HG03135 (cell line): ENCODE results near the gene PZP.

ENCODE experiments used
- ATAC-seq: cut with Tn5 transposase; IDR thresholded peaks from one replicate; pipeline ENCODE4 v1.9.1; 2021; ENCODE audit warnings: mild to moderate bottlenecking, moderate library complexity; ENCODE audit not compliant: unreplicated experiment

Gene PZP

DNA sequence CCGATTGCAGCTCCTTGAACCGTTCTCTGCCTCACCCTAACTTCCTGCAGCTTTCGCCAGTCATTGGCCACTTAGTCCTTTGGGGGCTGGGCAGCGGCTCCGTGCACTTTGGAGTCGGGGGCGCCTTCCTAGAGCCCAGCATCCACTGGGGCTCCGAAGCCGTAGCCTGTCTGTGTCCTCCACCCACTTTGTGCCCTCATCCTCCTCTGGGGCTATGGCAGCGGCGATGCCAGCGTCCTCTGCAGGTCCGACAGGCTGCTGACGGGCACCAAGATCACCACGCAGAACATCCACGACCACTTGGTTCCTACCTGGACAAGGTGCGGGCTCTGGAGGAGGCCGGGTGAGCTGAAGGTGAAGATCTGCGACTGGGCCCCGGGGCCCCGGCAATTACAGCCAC lies 80.7 kb downstream of the PZP start:
- ATAC-seq, result no peak

DNA sequence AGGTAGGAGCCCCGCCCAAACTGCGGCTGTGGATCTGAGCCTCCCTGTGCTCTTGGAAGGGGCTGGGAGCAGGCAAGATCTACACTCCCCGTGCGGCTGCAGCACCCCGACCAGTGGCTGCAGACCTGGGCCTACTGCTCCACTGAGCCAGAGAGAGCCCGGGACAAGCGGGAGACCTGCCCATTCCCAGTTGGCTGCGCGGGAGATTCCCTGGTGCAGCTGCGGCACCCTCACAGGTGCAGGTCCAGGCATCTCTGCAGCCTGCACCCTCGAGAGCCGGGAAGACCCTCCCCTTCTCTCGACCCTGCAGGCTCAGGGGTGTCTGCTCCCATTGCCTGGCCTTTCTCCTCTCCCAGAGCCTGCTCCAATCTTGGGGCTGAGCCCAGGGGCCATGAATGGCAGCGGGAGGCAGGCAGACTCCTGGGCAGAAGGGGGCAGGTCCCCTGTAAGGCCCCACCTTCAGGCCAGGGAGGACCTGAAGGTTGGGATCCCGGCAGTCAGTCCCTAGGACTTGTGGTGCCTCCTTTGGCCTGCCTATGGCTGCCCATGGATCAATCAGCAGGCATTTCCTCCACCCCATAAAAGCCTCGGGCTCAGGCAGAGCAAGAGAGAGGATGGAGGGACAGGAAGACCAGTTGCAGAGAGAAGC lies 83.7 kb downstream of the PZP start:
- ATAC-seq, result no peak

DNA sequence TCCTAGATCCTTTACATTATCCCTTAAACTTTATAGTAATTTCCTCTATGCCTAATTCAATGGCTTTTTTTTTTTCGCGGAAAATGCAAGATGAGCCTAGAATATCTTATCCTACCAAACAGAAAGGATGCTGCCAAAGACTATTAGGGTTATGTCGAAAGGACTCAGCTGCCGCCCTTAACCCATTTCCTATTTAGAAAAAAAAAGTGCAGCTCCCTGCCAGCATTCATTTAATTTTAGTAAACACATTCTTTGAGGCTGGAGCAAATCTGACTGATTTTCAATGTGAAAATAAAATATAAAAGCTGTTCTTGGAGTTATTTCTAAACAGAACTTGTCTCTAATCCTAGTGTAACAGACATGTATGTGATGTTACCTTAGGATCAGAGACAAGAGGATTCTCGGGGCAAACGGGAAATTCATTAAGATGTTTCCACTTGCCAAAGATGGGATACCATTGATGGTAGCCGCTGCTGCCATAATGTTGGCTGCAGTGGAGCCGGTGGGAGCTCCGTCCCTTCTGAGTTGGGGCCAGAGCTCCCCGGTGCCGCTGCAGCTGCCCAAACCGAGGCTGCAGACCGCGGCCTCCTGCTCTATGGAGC lies 84.3 kb downstream of the PZP start:
- ATAC-seq, result no peak

DNA sequence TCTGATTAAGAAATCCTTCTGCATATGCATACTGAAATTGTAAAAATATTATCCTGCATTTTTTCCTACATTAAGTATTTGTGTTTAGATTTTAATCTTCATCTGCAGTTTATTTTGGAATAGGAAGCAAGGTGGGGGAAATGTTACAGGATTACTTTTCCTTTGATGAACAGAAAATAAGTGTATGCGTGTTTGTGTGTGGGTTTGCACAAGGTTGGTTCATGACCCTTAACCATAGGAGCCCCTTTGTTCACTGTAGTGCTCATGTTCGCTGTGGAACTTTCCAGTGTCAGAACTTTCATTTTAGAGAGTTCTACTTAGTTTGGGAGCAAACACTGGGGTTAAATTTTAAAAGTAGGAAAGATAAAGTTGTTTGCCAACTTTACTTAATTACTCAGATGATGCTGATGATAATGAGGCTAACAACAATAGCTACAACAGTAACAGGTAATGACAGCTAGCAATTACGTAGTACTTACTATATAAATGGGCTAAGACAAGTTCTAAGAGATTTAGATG lies 86.0 kb downstream of the PZP start:
- ATAC-seq, result no peak

DNA sequence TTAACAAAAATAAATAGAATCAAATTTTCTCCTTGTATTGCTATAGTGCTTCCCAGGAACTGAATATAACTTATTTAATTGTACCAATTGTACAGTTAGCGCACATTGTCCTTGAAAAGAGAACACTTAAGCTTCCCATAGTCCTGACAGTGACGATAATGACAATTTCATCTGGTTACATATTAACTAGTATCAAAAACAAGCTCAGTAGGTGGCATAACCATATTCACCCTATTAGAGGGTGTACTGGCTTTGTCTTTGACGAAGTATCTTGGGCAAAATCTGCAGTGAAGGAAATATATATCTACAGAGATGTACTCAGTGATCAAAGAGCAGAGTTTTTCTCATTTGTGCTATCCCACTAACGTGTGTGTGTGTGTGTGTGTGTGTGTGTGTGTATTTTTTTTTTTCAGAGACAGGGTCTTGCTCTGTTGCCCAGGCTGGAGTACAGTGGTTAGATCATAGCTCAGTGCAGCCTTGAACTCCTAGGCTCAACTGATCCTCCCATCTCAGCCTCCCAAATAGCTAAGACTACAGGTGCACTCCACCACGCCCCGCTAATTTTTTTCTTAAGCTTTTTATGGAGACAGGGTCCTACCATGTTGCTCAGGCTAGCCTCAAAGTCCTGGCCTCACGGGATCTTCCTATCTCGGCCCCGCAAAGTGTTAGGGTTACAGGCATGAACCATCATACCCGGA lies 87.6 kb downstream of the PZP start:
- ATAC-seq, result no peak

DNA sequence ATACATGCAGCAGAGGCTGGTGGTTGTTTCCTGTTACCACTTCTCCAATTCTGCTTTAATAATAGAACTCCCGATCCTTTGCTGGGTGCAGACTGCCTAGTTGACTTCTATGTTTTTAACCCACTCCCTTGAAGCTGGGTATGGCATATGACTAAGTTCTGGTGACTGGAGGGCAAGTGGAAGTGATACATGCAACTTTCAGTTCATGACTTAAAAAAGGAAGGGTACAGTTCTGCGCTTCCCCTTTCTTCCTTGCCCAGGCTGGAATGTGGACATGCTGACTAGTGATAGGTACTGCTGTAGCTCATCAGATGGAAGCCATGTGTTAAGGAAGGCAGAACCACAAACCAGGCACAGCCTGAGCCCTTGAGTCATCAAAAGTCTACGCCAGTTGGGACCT lies 90.0 kb downstream of the PZP start:
- no peak for ATAC-seq

DNA sequence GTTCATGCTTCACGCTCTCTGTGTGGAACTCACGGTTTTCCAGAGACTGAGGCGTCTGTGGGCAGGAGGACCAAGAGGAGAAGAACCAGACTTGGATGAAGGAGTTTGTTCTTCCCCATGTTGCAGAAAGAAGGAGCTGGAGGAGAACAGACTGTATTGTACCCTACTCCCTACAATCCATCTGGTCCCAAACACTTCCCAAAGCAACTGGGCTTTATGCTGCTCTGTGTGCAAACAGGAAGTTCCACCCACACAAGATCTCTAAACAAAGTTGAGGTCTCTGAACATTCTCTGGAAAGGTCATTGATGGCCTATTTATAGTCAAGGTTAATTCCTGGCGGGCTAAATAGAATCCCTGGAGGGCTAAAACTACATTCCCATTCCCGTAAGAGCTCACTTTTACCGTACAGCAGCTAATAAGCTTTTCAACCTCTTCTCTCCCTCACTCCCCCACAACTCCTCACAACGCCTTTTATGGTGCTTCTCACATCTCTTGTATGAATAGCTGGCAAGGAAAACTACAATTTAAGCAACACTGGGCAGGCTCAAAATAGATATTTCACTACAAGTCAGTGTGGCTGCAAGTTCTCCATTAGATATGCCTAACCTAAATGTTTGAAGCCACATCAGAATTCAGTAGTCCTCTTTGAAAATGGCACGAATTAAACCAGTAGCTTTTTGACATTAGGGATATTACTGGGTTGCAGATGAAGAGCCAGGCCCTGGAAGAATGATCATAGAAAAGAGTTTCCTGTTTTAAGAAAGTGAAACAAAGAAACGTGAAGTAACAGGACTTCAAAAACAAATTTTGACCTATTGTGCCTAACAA lies 92.2 kb downstream of the PZP start, which contains the start of gene A2M:
Gene A2M (minus strand): TSS at position 189 of the 829 bp plus-strand sequence. CDS start 70 bp downstream, at position 119.
- no peak for ATAC-seq

DNA sequence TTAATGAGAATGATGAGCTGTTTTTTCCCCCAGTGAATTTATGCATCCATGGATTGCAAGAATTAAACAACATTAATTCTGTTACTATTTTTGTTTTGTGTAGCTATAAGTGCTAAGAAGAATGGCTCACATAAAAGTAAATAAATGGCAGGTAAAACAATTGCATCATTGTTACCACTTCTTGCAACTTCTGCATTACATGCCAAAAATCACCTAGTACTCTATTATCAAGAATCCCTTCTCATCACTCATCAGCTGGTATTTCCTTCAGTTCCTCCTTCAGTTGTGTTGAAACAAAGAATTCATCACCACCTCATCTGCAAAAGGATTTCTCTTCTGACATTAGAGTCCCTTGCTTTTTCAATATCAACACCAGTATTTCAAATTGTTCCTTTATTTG lies 93.2 kb downstream of the PZP start:
- ATAC-seq, result no peak

DNA sequence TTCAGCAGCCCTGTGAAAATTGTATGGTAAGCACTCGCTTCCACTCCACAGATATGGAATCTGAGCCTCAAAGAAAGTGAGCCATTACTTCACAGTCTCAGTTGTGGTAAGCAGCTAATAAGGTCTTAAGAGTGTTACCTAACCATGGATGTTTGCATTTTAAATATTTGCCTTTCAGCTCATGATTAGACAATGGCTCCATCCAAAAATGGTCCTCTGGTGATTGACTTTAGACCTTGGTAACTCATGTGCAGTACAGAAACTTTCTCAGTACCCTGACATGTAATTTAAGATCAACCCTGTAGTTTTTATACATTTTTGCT lies 94.2 kb downstream of the PZP start:
- no peak for ATAC-seq

DNA sequence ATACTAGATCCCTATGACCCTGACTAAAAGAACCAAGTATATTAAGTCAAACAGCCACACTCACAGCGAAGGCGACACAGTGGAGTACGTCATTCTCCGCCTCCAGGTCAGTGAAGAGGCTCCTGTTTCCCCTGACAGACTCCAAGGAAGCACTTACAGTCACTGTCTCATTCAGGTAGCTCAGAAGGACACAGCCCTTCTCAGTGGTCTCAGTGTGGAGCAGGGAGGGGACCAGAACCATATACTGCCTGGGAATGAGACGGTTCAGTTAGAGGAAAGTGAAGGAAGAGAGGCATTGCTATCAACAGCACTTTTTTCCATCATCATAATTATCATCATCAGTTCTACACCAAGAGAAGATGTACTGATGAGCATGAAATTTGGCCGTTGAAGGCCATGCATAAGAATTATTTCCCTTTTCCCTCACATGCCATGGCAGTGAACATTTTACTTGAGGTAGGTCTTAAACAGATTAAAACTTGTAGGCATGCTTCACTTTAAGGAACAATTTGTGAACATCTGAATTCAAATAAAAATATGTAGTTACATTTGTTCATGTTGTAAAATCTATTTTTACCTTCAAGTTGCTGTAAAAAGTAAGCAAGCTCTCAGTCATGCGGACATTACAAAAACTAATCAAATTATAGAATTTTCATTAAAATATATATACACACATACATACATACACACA lies 94.8 kb downstream of the PZP start:
- ATAC-seq, result no peak

DNA sequence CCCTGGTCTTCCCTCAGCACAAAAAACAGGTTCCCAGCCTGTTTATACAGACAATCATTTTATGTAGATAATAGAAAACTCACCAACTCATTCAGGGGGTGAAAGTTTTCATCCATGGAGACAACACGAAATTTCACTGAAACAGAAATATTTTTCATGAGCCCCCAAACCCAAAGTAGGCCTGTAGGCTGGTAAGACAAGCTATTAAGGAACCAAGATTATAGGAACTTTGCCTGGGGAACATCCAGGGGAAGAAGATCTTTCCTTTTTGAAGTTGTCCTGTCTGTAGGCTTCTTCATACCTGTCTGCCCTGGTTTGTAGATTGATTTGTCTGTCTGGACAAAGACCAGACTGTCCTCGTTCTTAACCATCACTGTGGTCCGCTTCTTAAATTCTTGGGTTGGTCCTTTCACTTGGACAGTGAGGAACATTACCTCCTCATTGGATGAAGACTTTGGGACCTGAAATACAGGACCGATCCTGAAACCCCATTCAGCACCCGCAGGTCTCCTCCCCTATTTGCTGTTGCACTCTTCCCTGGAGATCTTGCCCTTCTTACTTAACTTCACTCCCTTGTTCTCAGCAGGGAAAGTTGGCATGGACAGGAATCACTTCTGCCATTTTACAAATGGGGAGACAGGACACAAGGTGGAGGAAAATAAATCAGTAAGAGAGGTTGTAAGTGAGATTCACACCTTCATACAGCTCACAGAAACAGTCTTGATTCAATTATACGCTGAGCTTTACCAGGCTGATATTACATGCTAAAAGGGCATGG lies 95.9 kb downstream of the PZP start:
- no peak for ATAC-seq

DNA sequence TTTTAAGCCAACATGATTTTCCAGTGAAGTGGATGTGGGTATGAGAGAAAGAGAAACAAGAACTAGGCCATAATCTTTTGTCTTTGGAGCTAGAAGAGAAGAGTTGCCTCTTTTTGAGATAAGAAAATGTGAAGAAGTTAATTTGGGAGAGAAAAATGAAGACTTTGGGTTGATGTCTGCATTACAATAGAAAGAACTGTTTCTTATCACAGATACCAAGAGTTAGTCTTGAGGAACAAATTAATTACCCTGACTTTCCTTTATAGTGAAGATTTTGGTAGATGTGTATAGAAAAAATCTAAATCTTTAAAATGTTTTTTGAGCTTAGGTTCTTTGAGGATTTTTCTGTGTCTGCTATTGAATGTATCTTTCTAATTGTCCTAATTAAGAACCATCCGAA lies 96.7 kb downstream of the PZP start:
- no peak for ATAC-seq

DNA sequence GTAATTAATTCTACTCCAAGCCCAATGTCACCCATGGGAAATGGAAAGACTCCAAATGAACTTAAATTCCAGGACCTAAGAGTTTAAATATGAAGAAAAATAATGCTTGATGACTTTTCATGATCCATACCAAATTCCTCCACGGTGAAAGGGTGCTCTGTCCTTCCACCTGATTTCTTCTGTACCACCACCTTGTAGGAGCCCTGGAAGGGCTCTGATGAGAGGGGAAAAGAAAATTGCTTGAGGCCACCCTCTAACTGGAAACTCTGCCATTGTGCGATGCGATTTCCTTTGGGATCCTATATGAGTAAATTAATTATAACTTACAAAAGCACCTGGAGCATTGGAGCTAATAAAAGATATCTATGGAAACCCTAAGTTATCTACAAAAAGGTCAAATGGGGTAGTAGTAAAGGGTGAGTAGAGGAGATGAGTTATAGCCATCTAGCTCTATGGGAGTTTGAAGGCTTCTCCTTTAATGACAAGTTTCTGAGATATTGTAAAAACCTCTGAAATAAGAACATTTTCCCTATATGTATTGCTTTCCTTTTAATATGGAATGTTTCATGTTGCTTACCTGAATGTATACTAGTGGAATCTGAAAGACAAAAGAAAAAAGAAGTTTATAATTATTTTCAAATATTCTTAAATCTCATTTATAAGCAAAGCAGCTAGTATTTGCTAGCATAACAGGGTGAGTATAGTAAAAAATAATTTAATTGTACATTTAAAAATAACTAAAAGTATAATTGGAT lies 98.3 kb downstream of the PZP start:
- no peak for ATAC-seq

DNA sequence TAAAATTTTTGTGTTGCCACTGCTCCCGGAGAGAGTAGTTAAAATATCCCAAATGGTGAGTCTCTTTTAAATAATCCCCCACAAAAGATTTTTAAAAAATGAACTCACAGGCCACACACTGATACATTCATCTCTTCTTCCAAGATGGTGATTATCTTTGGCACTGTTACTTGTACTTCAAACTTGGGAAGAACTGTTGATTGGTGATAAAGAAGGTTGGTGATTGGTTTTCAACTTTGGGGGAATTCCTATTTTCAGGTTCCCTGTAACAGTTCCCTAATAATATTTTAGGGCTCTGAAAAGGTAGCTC lies 99.0 kb downstream of the PZP start:
- ATAC-seq, result no peak

DNA sequence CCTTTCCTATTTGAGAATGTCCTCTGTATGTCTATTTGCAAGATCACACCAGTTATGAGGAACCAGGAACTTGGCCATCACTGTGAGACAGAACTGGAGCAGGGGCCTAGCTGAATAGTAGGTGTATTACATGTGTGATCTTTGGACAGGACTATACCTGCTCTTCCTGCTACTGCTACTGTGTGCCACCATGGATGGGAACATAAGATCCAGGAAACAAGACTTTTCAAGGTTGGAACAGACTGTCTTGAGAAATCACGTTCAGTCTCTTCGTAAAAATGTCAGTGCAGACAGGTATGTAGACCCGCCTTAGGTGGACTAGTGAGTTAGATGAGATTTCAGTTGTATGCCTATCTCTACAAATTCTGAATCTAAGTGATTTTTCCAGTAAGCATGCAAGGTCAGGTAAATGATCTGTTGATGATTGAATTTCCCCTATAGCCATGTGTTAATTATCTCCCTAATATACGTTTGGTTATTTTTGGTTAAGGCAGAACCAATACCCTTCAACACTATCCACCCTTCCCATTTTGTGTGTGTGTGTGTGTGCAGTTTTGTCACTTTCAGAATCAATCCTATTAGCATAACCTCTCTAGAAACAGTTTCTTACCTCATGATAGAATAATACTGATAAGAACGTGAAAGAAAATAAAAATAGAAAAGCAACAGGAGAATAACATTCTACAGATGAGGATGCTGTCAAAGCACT lies 99.5 kb downstream of the PZP start:
- ATAC-seq, result no peak

DNA sequence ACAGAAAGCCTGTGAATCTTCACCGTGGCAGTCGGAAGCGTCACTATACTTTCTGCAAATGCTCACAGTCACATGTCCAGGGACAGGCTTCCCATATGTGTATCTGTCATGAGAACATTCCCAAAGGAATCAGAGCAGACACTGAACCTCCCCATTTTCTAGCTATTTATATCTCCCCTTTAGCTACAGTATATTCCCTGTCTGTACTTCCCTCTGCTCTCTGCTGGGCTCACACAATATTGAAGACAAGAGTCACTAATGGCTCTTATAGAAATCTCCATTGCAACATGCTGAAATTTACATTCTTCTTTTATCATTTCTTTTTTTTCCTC lies 100.7 kb downstream of the PZP start:
- no peak for ATAC-seq

DNA sequence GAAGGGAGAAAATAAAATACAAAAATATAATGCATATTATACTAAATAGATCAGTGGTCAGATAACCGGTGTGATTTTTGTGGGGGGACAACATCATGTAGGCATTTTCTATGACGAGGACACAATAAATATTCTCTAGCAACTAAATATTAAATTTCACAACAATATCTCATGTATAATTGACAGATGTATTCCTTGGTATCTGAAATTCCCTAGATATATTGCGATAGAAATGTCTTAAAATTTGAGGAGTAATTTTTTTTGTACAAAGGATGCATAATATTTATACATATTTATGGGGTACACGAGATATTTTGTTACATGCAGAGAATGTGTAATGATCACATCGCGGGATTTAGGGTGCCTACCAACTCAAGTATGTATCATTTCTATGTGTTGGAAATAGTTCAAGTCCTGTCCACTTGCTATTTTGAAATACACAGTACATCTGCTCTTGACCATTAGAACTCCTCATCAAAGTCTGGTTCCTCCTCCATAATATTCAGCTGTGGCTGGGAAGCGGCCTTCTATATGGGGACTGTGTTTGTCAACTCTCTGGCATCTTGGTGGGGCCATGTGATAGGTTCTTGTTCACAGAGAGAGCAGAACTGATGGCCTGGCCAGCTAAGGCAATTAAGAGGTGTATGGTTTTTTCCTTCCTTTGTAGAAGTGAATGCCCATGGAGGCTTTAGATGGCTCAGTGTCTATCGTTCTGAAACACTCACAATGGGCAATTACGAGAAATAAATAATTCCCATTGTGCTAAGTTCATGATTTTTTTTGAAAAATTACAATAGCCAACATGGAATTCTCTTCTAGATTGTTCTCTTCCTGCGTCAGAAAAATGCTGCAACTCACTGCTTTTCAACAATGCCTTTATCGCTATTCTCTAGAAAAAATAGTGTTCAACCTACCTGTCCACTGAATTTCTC lies 101.3 kb downstream of the PZP start:
- ATAC-seq, result no peak

DNA sequence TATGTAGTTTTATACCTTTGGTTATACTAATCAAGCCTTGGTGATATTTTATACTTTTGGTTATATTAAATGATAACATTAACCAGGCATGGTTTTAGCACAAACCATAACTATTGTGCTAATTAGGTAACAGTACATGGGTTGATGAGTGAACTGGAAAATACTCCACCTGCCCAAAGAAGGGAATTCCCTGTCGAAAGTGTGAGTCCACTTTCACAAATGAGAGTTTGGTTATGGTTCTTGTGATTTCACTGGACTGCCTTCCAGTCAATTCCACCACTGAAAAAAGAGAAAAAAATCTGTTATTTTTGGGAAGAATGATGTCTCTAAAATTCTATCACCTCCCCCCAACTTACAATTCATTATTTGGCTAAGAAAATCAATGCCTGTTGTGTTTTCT lies 102.1 kb downstream of the PZP start:
- ATAC-seq, result no peak
